ENCODE data around the gene RALGAPA2.

RALGAPA2 gene

GRCh38 chr20:20630551-20630950 is 81.9 kb downstream of the RALGAPA2 start:
- DNase-seq (ENCODE audit: low read depth) = no peak

GRCh38 chr20:20629556-20630188 is 82.8 kb downstream of the RALGAPA2 start:
- DNase-seq (ENCODE audit: low read depth) = no peak

GRCh38 chr20:20628314-20628713 is 84.1 kb downstream of the RALGAPA2 start:
- DNase-seq (ENCODE audit: low read depth) = no peak

- no peak for DNase-seq (ENCODE audit: low read depth)
Observed at GRCh38 chr20:20627471-20627870, 85.0 kb downstream of the RALGAPA2 start.

- DNase-seq (ENCODE audit: low read depth) = no peak
Observed at GRCh38 chr20:20624914-20625313, 87.5 kb downstream of the RALGAPA2 start.

GRCh38 chr20:20621195-20621594 is 91.2 kb downstream of the RALGAPA2 start:
- no peak for DNase-seq (ENCODE audit: low read depth)

GRCh38 chr20:20614391-20614790 is 98.1 kb downstream of the RALGAPA2 start:
- no peak for DNase-seq (ENCODE audit: low read depth)

GRCh38 chr20:20612251-20612650 is 100.2 kb downstream of the RALGAPA2 start:
- no peak for DNase-seq (ENCODE audit: low read depth)

- DNase-seq (ENCODE audit: low read depth) = no peak
Observed at GRCh38 chr20:20611167-20611566, 101.3 kb downstream of the RALGAPA2 start.

GRCh38 chr20:20609522-20609921 is 102.9 kb downstream of the RALGAPA2 start:
- DNase-seq (ENCODE audit: low read depth) = no peak

- no peak for DNase-seq (ENCODE audit: low read depth)
Observed at GRCh38 chr20:20608641-20609040, 103.8 kb downstream of the RALGAPA2 start.

- DNase-seq (ENCODE audit: low read depth) = no peak
Observed at GRCh38 chr20:20608041-20608440, 104.4 kb downstream of the RALGAPA2 start.

GRCh38 chr20:20606881-20607280 is 105.6 kb downstream of the RALGAPA2 start:
- DNase-seq (ENCODE audit: low read depth) = no peak

- no peak for DNase-seq (ENCODE audit: low read depth)
Observed at GRCh38 chr20:20606050-20606449, 106.4 kb downstream of the RALGAPA2 start.

- DNase-seq (ENCODE audit: low read depth) = no peak
Observed at GRCh38 chr20:20604907-20605306, 107.5 kb downstream of the RALGAPA2 start.

GRCh38 chr20:20604357-20604756 is 108.1 kb downstream of the RALGAPA2 start:
- DNase-seq (ENCODE audit: low read depth) = no peak

GRCh38 chr20:20603339-20603990 is 109.0 kb downstream of the RALGAPA2 start:
- DNase-seq (ENCODE audit: low read depth) = no peak

GRCh38 chr20:20597966-20598365 is 114.5 kb downstream of the RALGAPA2 start:
- no peak for DNase-seq (ENCODE audit: low read depth)

GRCh38 chr20:20594171-20594530 is 118.3 kb downstream of the RALGAPA2 start:
- DNase-seq (ENCODE audit: low read depth) = no peak

GRCh38 chr20:20593447-20594170 is 118.8 kb downstream of the RALGAPA2 start:
- no peak for DNase-seq (ENCODE audit: low read depth)

GRCh38 chr20:20585146-20585545 is 127.3 kb downstream of the RALGAPA2 start:
- DNase-seq (ENCODE audit: low read depth) = no peak

- DNase-seq (ENCODE audit: low read depth) = no peak
Observed at GRCh38 chr20:20582734-20583133, 129.7 kb downstream of the RALGAPA2 start.

- DNase-seq (ENCODE audit: low read depth) = no peak
Observed at GRCh38 chr20:20580139-20580538, 132.3 kb downstream of the RALGAPA2 start.

Data from activated T-cell treated with anti-CD3 and anti-CD28 coated beads for 48 hours (primary cell).